K562 treated with DMSO at 1 percent for 48 hours (cell line): Measurements from ENCODE around the gene MYH15. TPM values are rescaled to one million over a fixed set of nuclear protein-coding genes. Genes with fewer than 3 reads are reported as not detected.

Experiments
- total RNA-seq: library from RNA; unstranded; fragments of 300-600 nt; gene quantifications from 2 replicates; pipeline ENCODE4 v1.2.3, GENCODE V29; 2022; ENCODE audit warnings: low replicate concordance; ENCODE audit errors: extremely low read depth

MYH15 gene
- total RNA-seq = not detected in 2 replicates

DNA sequence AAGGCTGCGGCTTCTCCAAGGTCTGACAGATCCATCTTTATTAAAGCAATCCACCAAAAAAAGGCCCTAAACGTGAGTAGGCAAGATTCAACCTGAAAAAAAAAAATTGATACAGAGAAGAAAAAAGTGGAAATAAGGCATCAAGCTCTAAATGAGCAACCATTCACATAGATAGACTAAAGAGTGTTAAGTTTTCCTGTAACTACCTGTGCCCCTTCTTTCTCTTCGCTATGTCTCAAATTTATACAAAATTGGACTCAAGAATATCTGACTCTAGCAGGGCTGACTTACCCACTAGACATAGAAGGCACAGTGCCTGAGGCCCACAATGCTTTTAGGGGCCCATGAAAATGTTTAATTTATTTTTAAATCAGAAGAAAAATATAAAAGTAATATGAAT, at the start of gene MYH15:
TSS of gene MYH15 (minus strand) at position 101 of the 400 bp plus-strand sequence. CDS start at position 35, 66 bp downstream.

Other genes with a start within 250 kb of the MYH15 start
- gene HHLA2, start 214.0 kb downstream of the MYH15 start, total RNA-seq = not detected in 2 replicates
- not detected in 2 replicates for gene CIP2A, start 78.8 kb upstream of the MYH15 start, total RNA-seq
- gene DZIP3, start 79.1 kb upstream of the MYH15 start, total RNA-seq = not detected in 2 replicates
- not detected in 2 replicates for gene RETNLB, start 246.8 kb upstream of the MYH15 start, total RNA-seq